Activated CD4-positive, alpha-beta T cell treated with anti-CD3 and anti-CD28 coated beads, Interleukin-2, amount 10 ng/mL, durations not matched to agents 7 days and 5 days (primary cell): Measurements from ENCODE around the gene PBX3. TPM values are rescaled to one million over a fixed set of nuclear protein-coding genes. Genes with fewer than 3 reads are reported as not detected.

Experiments used
- CTCF ChIA-PET: fragments of 350-600 bp; sonication (Branson Sonifier 250); formaldehyde crosslinking; loops from one replicate; lab custom pipeline; 2021; ENCODE audit warnings: antibody characterized with exemption; lab: Charles Lee
- POLR2A ChIA-PET: fragments of 350-600 bp; sonication (Branson Sonifier 250); formaldehyde crosslinking; loops from one replicate; lab custom pipeline; 2021; ENCODE audit warnings: antibody characterized with exemption; lab: Charles Lee
- DNase-seq: peaks from one replicate; pipeline ENCODE4 v3.0.0-alpha.2; 2020
- H3K27ac Mint-ChIP-seq: one replicate; pipeline ENCODE4 v1.8.0; 2021; ENCODE audit warnings: mild to moderate bottlenecking, moderate library complexity, mixed read lengths
- H3K27me3 Mint-ChIP-seq: one replicate; pipeline ENCODE4 v1.8.0; 2021; ENCODE audit warnings: mixed read lengths
- H3K36me3 Mint-ChIP-seq: one replicate; pipeline ENCODE4 v1.8.0; 2021; ENCODE audit warnings: low read depth, mixed read lengths
- H3K4me1 Mint-ChIP-seq: one replicate; pipeline ENCODE4 v1.8.0; 2021; ENCODE audit warnings: mixed read lengths
- H3K4me3 Mint-ChIP-seq: one replicate; pipeline ENCODE4 v1.8.0; 2021; ENCODE audit warnings: mild to moderate bottlenecking, moderate library complexity, mixed read lengths
- H3K9me3 Mint-ChIP-seq: one replicate; pipeline ENCODE4 v1.8.0; 2021; ENCODE audit warnings: mixed read lengths
- total RNA-seq, 2 experiments: library from RNA; stranded (reverse); gene quantifications; one replicate each; pipeline ENCODE4 v1.2.3, GENCODE V29; 2021

Gene PBX3
- total RNA-seq, 2 experiments from 2014 or later = 21.5 to 22.5 TPM

DNA sequence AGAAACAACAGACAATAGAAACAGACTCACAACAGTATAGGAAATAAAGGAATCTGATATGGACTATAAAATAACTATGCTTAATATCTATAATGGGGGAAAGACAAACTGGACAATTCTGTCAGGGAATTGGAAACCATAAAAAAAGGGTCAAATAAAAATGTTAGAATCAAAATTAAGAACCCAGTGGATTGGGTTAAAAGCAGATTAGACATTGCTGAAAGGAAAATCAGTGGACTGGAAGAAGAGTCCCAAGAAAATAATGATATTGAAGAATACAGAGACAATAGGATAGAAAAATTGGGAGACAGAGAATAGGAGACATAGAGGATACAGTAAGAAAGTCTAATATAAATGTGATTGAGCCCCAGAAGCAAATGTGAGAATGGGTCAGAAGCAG lies 199.2 kb downstream of the PBX3 start:
- DNase-seq = no peak
- Mint-ChIP-seq H3K4me3 (no peak overlapping the region), H3K4me1 (no peaks in the 10 kb centered on the region), H3K27ac (no peak overlapping the region), H3K9me3 (peaks cover 14% of the 10 kb centered on the region), H3K27me3 (no peaks in the 10 kb centered on the region), H3K36me3 (peaks cover 9% of the 10 kb centered on the region)
- CTCF ChIA-PET = no interaction called here
- POLR2A ChIA-PET = no interaction called here

DNA sequence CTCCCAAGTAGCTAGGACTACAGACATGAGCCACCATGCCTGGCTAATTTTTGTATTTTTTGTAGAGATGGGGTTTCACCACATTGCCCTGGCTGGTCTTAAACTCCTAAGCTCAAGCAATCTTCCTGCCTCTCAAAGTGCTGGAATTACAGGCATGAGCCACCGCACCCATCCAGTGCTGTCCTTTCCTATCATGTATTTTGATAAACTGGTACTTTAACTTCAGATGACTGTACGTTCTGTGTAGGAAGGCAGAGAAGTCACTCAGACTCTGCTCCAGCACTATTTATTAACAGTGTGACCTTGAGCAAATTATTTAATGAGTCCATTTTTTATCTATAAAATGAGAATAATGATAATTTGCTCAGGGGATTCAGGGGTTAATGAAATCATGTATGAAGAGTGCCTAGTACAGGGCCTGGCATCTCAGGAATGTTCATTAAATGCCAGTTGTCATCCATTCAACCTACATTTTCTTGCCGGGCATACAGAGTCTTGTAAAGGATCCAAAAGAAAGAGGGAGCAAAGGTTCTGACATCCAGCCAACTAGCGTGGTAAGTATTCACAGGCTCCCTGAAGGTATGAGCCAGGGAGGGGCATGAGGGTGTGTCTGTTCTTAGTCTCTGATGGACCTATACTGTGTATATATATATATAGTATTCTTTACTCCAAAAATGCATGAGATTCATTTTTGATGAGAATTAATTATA lies 201.9 kb downstream of the PBX3 start:
- POLR2A ChIA-PET = no interaction called here
- no peak overlapping the region for H3K27ac Mint-ChIP-seq
- H3K9me3 Mint-ChIP-seq = peaks cover 14% of the 10 kb centered on the region
- no peak overlapping the region for H3K4me3 Mint-ChIP-seq
- CTCF ChIA-PET = no interaction called here
- H3K27me3 Mint-ChIP-seq = no peaks in the 10 kb centered on the region
- H3K36me3 Mint-ChIP-seq = peaks cover 9% of the 10 kb centered on the region
- no peak for DNase-seq
- no peaks in the 10 kb centered on the region for H3K4me1 Mint-ChIP-seq

DNA sequence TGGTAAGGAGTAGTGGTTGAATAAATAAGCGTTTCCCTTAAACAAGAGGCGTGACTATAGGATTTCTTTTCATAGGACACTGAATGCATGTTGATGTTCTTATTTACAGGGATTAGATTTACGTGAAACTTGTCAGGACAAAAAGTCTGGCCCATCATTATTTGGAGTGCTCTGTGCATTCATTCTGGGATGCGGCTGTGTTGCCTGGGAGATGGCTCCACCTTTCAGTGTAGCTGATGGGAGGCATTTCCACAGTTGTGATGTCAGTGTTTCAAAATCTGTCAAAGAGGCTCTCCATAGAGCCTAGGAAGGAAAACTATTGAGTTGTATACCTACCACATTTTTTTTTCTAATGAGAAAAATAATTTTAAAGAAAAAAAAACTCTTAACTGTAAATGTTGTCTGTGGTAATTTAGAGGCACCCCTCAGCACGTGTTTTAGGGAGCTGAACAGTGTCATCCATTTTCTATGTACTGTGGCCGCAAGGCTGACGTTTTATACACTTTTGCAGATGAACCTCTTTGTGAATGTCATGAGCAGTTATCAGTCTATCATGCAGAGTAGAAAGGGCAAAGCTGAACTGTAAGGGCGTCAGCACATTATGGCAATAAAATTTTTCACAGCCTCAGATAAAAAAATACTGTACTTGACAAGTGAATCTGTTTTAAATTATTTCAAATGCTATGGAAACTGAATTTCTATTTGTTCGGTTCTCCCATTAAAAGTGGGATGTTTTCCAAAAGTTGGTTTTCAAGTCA lies 202.7 kb downstream of the PBX3 start:
- DNase-seq = no peak
- no peaks in the 10 kb centered on the region for H3K4me1 Mint-ChIP-seq
- POLR2A ChIA-PET = no interaction called here
- CTCF ChIA-PET = no interaction called here
- no peak overlapping the region for H3K27ac Mint-ChIP-seq
- peaks cover 9% of the 10 kb centered on the region for H3K36me3 Mint-ChIP-seq
- H3K27me3 Mint-ChIP-seq = no peaks in the 10 kb centered on the region
- H3K4me3 Mint-ChIP-seq = no peak overlapping the region
- H3K9me3 Mint-ChIP-seq = peaks cover 14% of the 10 kb centered on the region

DNA sequence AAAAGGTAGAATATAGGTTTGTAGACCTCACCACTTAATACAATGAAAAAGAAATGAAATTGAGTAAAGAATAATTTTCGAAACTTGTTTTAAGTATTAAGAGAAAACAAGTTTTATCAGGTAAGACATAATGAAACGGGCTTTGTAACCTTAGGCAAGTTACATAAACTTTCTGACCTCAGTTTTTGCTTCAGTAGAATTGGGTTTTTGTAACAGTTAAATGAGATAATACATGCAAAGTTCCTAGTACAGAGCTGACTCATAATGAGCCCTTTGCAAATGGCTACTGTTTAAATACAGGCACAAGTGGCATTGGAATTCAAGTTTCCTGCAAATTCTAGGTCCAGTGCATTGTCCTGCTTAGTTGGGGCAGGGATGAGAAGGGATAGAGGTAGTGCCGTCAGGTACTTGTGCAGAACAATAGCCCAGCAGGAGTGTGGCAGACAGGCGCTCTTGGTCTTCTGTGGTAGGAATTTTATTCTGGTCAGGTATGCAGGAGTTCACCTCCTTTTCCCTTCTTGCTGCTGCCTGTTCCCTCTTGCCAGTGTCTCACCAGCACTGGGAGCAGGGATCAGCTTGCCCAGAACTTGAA lies 203.8 kb downstream of the PBX3 start:
- POLR2A ChIA-PET = no interaction called here
- no peak for DNase-seq
- Mint-ChIP-seq H3K4me1 (no peaks in the 10 kb centered on the region), H3K4me3 (no peak overlapping the region), H3K27ac (no peak overlapping the region), H3K9me3 (peaks cover 7% of the 10 kb centered on the region), H3K36me3 (peaks cover 4% of the 10 kb centered on the region), H3K27me3 (no peaks in the 10 kb centered on the region)
- CTCF ChIA-PET = no interaction called here

DNA sequence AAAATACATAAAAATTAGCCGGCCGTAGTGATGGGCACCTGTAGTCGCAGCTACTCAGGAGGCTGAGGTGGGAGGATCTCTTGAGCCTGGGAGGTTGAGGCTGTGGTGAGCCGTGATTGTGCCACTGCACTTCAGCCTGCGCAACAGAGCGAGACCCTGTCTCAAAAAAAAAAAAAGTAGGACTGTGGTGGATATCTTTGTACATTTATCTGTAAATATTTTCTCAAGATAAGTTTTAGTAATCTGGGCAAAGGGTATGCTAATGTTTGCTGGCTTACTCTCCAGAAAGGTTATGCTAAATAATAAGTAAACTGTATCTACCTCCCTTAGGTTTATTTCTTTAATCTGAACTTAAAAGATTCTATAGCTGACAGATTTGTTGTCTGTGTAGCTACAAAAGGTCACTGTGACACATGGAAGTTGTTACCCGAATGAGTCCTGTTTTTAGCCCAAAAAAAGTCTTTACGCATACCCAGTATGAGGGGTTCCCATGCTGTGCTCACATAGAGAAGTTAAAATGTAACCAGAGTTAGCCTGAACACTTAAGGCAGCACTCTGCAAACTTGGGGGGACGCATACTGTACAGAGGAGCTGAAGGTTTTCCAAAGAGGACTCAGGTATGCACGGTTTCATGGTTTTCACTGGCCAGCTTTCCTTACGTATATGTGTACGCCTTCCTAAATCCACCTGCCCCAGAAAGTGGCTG lies 206.3 kb downstream of the PBX3 start:
- Mint-ChIP-seq H3K27me3 (no peaks in the 10 kb centered on the region), H3K4me3 (no peak overlapping the region), H3K36me3 (no peaks in the 10 kb centered on the region), H3K27ac (no peak overlapping the region), H3K4me1 (no peaks in the 10 kb centered on the region), H3K9me3 (no peaks in the 10 kb centered on the region)
- ChIA-PET CTCF (interaction anchor here (0.6 kb wide), 2 partner anchors 461 to 517 kb away, joined by 3 to 4 read pairs; no protein-coding TSS in a partner anchor), POLR2A (no interaction called here)
- DNase-seq = no peak

DNA sequence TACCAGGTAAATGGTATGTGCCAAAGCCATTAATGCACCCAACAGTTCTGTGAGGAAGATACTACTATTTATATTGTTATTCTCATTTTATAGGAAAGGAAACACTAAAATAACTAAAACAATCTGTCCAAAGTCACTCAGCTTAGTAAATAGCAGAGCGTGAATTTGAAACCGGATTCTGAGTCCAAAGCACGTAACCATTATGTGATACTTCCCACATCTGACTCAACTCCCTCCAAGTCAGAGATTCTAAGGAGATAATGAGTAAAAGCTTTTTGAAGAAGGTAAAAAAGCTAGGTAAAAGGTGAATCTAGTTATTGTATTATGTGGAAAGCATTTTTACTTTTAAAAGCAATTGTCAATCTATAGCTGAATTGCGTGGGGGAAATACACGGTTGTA lies 208.9 kb downstream of the PBX3 start:
- Mint-ChIP-seq H3K36me3 (no peaks in the 10 kb centered on the region), H3K27me3 (no peaks in the 10 kb centered on the region), H3K9me3 (no peaks in the 10 kb centered on the region), H3K27ac (no peak overlapping the region), H3K4me3 (no peak overlapping the region), H3K4me1 (no peaks in the 10 kb centered on the region)
- DNase-seq = no peak
- CTCF ChIA-PET = interaction anchor here (0.7 kb wide), 1 partner anchor 9 kb away, joined by 3 read pairs; no protein-coding TSS in a partner anchor
- POLR2A ChIA-PET = no interaction called here

DNA sequence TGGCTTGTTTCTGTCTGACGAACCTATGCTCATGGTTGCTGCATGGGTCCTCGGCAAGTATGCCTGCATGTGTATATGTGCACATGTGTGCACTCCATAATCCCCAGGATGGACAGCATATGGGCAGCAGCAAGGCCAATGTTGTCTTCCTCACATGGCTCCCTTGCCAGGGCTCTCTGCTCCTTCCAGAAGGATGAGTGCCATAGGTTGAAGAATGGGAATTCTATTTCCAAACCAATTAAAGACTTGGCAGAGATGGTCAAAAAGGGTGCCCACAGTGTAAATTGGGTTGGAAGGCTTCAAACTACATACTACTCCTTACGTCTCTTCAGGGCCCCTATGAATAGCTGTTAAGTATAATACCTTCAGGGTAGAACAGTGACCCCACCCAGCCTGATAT lies 212.1 kb downstream of the PBX3 start:
- H3K27me3 Mint-ChIP-seq = no peaks in the 10 kb centered on the region
- ChIA-PET CTCF (interaction anchor here (0.6 kb wide), 1 partner anchor 8 kb away, joined by 3 read pairs; no protein-coding TSS in a partner anchor), POLR2A (interaction anchor here (0.7 kb wide), 1 partner anchor 101 kb away, joined by 3 read pairs; no protein-coding TSS in a partner anchor)
- no peaks in the 10 kb centered on the region for H3K4me1 Mint-ChIP-seq
- no peak overlapping the region for H3K4me3 Mint-ChIP-seq
- H3K27ac Mint-ChIP-seq = no peak overlapping the region
- no peaks in the 10 kb centered on the region for H3K9me3 Mint-ChIP-seq
- DNase-seq = no peak
- H3K36me3 Mint-ChIP-seq = no peaks in the 10 kb centered on the region

DNA sequence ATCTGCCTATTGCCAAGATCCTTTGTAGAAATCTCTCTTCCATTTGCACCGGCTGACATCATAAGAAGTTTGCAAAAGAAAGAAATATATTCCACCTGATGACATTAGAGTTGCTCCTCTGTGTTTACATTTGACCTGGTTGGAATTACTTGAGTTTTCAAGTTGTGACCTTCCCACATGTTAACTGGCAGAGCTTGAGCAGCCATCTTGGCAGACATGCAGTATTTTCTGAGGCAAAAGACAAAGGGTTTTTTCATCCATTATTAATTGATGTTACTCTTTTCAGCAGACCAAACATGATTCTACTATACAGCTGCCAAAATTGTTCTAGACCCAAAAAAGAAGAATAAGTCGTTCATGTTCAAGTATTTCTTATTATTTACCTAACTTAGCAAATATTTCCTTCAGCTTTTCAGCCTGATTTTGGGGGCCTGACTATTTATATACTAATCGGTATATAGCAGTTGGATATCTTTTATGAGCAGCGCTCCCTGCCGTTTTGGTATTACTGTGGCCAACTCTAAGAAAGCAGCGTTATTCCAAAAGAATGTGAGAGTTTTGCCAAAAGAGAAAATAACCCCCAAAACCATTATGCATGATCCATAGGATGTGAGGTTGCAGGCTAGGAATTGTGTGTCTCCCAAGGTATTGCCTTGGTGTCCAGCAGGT lies 212.9 kb downstream of the PBX3 start:
- Mint-ChIP-seq H3K4me3 (no peak overlapping the region), H3K36me3 (no peaks in the 10 kb centered on the region), H3K9me3 (no peaks in the 10 kb centered on the region), H3K4me1 (no peaks in the 10 kb centered on the region), H3K27me3 (no peaks in the 10 kb centered on the region), H3K27ac (no peak overlapping the region)
- ChIA-PET CTCF (no interaction called here), POLR2A (interaction anchor here (0.7 kb wide), 1 partner anchor 102 kb away, joined by 3 read pairs; no protein-coding TSS in a partner anchor)
- no peak for DNase-seq

DNA sequence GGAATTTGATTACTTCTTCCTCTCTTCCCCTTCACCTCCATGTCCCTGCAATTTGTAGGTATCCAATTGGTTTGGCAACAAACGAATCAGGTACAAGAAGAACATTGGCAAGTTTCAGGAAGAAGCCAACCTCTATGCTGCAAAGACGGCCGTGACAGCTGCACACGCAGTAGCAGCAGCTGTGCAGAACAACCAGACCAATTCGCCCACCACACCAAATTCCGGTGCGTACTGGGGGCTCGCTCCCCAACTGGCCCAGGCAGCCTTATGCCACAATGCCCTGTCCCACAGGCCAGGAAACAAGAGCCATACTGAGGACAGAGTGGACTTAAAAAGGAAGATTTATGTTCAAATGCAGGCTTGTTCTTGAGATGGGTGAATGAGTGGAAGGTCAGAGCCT lies 213.5 kb downstream of the PBX3 start:
- no peak overlapping the region for H3K4me3 Mint-ChIP-seq
- no peaks in the 10 kb centered on the region for H3K27me3 Mint-ChIP-seq
- ChIA-PET CTCF (no interaction called here), POLR2A (no interaction called here)
- no peak overlapping the region for H3K27ac Mint-ChIP-seq
- no peaks in the 10 kb centered on the region for H3K4me1 Mint-ChIP-seq
- no peaks in the 10 kb centered on the region for H3K9me3 Mint-ChIP-seq
- H3K36me3 Mint-ChIP-seq = no peaks in the 10 kb centered on the region
- DNase-seq = no peak

DNA sequence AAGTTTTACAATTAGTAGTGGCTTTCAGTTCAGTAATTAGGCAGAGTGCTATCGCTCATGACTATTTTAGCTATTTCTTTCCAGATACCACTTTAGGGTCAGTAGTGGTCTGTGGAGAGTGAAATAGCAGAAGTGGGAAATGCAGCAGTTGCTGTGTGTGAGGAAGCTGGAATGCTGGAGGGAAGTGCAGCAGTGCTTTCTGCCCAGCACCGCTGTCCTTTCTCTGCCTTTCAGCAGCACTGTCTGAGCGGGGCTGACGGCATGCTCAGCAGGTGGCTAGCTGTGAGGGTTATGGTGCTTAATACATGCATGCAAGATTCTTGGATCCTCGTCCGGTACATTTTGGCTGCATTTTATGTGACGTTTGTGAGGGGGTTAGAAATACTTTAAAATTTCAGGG lies 213.9 kb downstream of the PBX3 start:
- Mint-ChIP-seq H3K4me3 (no peak overlapping the region), H3K36me3 (no peaks in the 10 kb centered on the region), H3K27ac (no peak overlapping the region), H3K9me3 (no peaks in the 10 kb centered on the region), H3K4me1 (no peaks in the 10 kb centered on the region), H3K27me3 (no peaks in the 10 kb centered on the region)
- no peak for DNase-seq
- CTCF ChIA-PET = no interaction called here
- POLR2A ChIA-PET = no interaction called here

DNA sequence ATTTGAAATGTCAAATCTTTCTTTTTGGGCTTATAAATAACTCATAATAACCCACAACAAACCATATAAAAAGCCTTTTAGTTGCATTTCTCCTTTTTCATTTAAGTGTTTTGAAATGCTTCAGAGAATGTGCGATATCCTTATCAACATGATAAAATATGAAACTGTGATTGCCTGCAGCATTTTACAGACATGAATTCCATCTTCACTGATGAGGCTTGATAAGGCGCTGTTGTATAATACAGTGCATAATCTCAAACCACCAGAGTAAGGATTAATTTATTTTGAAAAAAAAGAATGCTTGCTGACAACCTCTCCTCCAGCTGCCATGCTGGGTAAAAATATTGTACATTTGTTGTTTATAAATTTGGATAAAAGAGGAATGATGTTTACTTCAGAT lies 216.8 kb downstream of the PBX3 start:
- POLR2A ChIA-PET = no interaction called here
- CTCF ChIA-PET = no interaction called here
- Mint-ChIP-seq H3K4me1 (no peaks in the 10 kb centered on the region), H3K27ac (no peak overlapping the region), H3K4me3 (no peak overlapping the region), H3K9me3 (no peaks in the 10 kb centered on the region), H3K36me3 (no peaks in the 10 kb centered on the region), H3K27me3 (no peaks in the 10 kb centered on the region)
- no peak for DNase-seq

DNA sequence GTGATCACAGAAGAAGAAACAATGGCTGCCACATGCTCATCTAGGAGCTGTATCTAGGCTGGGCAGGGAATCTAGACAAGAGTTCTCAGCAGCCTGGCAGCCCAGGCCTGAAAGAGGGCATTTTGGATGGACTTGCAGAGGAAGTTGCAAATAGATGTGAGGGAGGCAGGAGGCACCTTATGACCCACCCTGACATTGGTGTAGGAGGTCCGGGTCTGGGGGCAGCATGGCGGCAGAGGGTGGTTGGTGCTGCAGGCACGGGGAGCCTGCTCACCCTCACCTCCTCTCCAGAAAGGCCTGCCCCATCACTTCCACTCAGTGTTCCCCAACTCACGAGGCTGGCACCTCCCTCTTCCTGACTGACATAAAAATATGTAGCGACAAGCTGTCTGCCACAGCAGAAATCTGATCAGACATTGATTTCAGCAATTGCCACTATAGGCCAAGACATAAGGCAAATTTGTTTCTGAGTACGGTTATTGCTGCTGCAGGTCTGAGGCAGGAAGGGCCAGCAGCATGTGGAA lies 217.6 kb downstream of the PBX3 start:
- ChIA-PET CTCF (no interaction called here), POLR2A (no interaction called here)
- Mint-ChIP-seq H3K27me3 (no peaks in the 10 kb centered on the region), H3K4me1 (no peaks in the 10 kb centered on the region), H3K27ac (no peak overlapping the region), H3K36me3 (no peaks in the 10 kb centered on the region), H3K9me3 (no peaks in the 10 kb centered on the region), H3K4me3 (no peak overlapping the region)
- no peak for DNase-seq
